B cell (primary cell): ENCODE data around the gene PRUNE2. TPM values are rescaled to one million over a fixed set of nuclear protein-coding genes. Genes with fewer than 3 reads are reported as not detected.

ENCODE experiments used
- ATAC-seq: fragments of 200-7000 bp; cut with Tn5 transposase; one replicate; pipeline ENCODE4 v1.10.0; 2021; ENCODE audit warnings: low read depth, mild to moderate bottlenecking, moderate number of reproducible peaks, moderate library complexity
- CTCF ChIA-PET: fragments of 350-600 bp; sonication (Branson Sonifier 250); formaldehyde crosslinking; loops from one replicate; lab custom pipeline; 2021; ENCODE audit warnings: antibody characterized with exemption, inconsistent platforms; lab: Charles Lee
- POLR2A ChIA-PET: fragments of 350-600 bp; sonication (Branson Sonifier 250); formaldehyde crosslinking; loops from one replicate; lab custom pipeline; 2021; ENCODE audit warnings: antibody characterized with exemption; lab: Charles Lee
- DNase-seq: peaks from one replicate; pipeline ENCODE4 v3.0.0; 2013
- H2AFZ ChIP-seq: 2 replicates; pipeline ENCODE4 v1.6.1; 2012; ENCODE audit warnings: mild to moderate bottlenecking, low read depth, low read length; ENCODE audit not compliant: insufficient read depth, poor library complexity, severe bottlenecking
- H3K27ac ChIP-seq, 2 donors: 1 replicate in 1 of 2; 2 replicates in 1 of 2; pipeline ENCODE4 v1.5.1; 2012 to 2013; ENCODE audit warnings: low read length in 2 of 2, mild to moderate bottlenecking in 2 of 2, moderate library complexity in 1 of 2
- H3K27me3 ChIP-seq, 4 experiments: fragments of 200-600 bp in 1 of 4; sonication (generic) in 1 of 4; replicated peaks in 1 of 4; 1 replicate in 2 of 4; 2 replicates in 2 of 4; pipeline versions ENCODE4 v1.6.1 to v1.7.0; 2013 to 2016; ENCODE audit warnings: low read length in 3 of 4, mild to moderate bottlenecking in 2 of 4, mixed read lengths in 1 of 4, moderate library complexity in 1 of 4; ENCODE audit not compliant: insufficient read depth in 4 of 4, control insufficient read depth in 3 of 4; ENCODE audit errors: control extremely low read depth in 1 of 4
- H3K36me3 ChIP-seq, 2 experiments: replicated peaks in 1 of 2; 1 replicate in 1 of 2; 2 replicates in 1 of 2; pipeline versions ENCODE4 v1.6.1 to v1.7.1; 2013; ENCODE audit warnings: low read length in 1 of 2; ENCODE audit not compliant: insufficient read depth in 2 of 2, control insufficient read depth in 1 of 2; ENCODE audit errors: control extremely low read depth in 1 of 2, extremely low read depth in 1 of 2
- H3K4me1 ChIP-seq, 2 donors: fragments of 200-600 bp in 1 of 2; sonication (generic) in 1 of 2; 1 replicate in 1 of 2; 2 replicates in 1 of 2; pipeline versions ENCODE4 v1.5.1 to v1.6.1; 2013 to 2017; ENCODE audit warnings: low read length in 2 of 2; ENCODE audit not compliant: control insufficient read depth in 2 of 2, insufficient read depth in 2 of 2
- H3K4me2 ChIP-seq: replicated peaks from 2 replicates; pipeline ENCODE3; 2012; ENCODE audit warnings: mild to moderate bottlenecking, low read depth, low read length; ENCODE audit not compliant: poor library complexity, severe bottlenecking
- H3K4me3 ChIP-seq, 5 experiments: fragments of 200-600 bp in 1 of 5; sonication (generic) in 1 of 5; 1 replicate in 3 of 5; 2 replicates in 2 of 5; pipeline versions ENCODE4 v1.5.1 to v1.7.0; 2011 to 2016; ENCODE audit warnings: low read length in 4 of 5, mild to moderate bottlenecking in 4 of 5, low read depth in 2 of 5, control low read depth in 1 of 5, moderate library complexity in 1 of 5; ENCODE audit not compliant: insufficient read depth in 1 of 5; ENCODE audit errors: control extremely low read depth in 1 of 5, extremely low read depth in 1 of 5
- H3K79me2 ChIP-seq: fragments of 200-600 bp; sonication (generic); one replicate; pipeline ENCODE4 v1.6.0; 2016; ENCODE audit warnings: low read length; ENCODE audit not compliant: control insufficient read depth, insufficient read depth
- H3K9ac ChIP-seq: fragments of 200-600 bp; sonication (generic); 2 replicates; pipeline ENCODE4 v1.6.1; 2017; ENCODE audit warnings: mild to moderate bottlenecking, low read length, moderate library complexity
- H3K9me3 ChIP-seq, 3 donors: one replicate each; pipeline versions ENCODE4 v1.6.1 to v1.7.1; 2013; ENCODE audit warnings: low read length in 2 of 3; ENCODE audit not compliant: control insufficient read depth in 2 of 3, insufficient read depth in 1 of 3; ENCODE audit errors: control extremely low read depth in 1 of 3
- H4K20me1 ChIP-seq: 2 replicates; pipeline ENCODE4 v1.6.0; 2012; ENCODE audit warnings: mild to moderate bottlenecking, low read length; ENCODE audit not compliant: insufficient read depth, control insufficient read depth, poor library complexity, severe bottlenecking
- H3K27ac Mint-ChIP-seq: one replicate; pipeline ENCODE4 v1.8.0; 2021; ENCODE audit warnings: mixed read lengths
- H3K27me3 Mint-ChIP-seq: one replicate; pipeline ENCODE4 v1.8.0; 2021; ENCODE audit warnings: mixed read lengths
- H3K4me1 Mint-ChIP-seq: one replicate; pipeline ENCODE4 v1.8.0; 2021; ENCODE audit warnings: mixed read lengths
- H3K4me3 Mint-ChIP-seq: one replicate; pipeline ENCODE4 v1.8.0; 2021; ENCODE audit warnings: mixed read lengths
- H3K9me3 Mint-ChIP-seq: one replicate; pipeline ENCODE4 v1.8.0; 2022; ENCODE audit warnings: mixed read lengths; ENCODE audit not compliant: insufficient read depth
- CTCF ChIP-seq: fragments of 200-600 bp; IDR thresholded peaks from one replicate; pipeline ENCODE4 v1.8.0; 2022; ENCODE audit warnings: antibody characterized with exemption, mild to moderate bottlenecking
- EZH2 ChIP-seq: IDR thresholded peaks from 2 replicates; pipeline ENCODE4 v1.6.1; 2012; ENCODE audit warnings: borderline replicate concordance, low read depth, mild to moderate bottlenecking, moderate library complexity, low read length; ENCODE audit not compliant: insufficient read depth, poor library complexity, severe bottlenecking
- WGBS: methylation state at CpG from one replicate; pipeline ENCODE4 v1.1.5; 2013; ENCODE audit warnings: missing lambda C conversion rate; ENCODE audit not compliant: insufficient coverage; 5-methylcytosine and 5-hydroxymethylcytosine counted together
- intact Hi-C: fragments of 100-400 bp; cut with micrococcal nuclease; formaldehyde crosslinking; loops from one replicate; pipeline ENCODE4 v1.10.0; 2022
- polyA plus RNA-seq: library from polyadenylated mRNA; depleted of rRNA; stranded (reverse); fragments of >200 nt; gene quantifications from 2 replicates; pipeline ENCODE4 v1.2.3, GENCODE V29; 2012
- total RNA-seq, 2 donors: library from RNA; stranded (reverse); fragments of 120-200 nt in 1 of 2; gene quantifications; 1 replicate in 1 of 2; 2 replicates in 1 of 2; pipeline versions ENCODE4 v1.2.3 to v1.2.4, GENCODE V29; 2013 to 2022

The PRUNE2 gene
- total and polyA plus RNA-seq, 2 donors (not counting 1 experiment from before 2014, with no cell fraction given): 0.12 TPM; not detected in 1

GRCh38 chr9:76894198-76894597 is 11.7 kb downstream of the PRUNE2 start:
- Histone ChIP-seq H3K36me3 (no peaks in the 10 kb centered on the region), H3K27me3 (no peaks in the 10 kb centered on the region), H4K20me1 (no peaks in the 10 kb centered on the region), H3K9me3 (no peaks in the 10 kb centered on the region), H3K79me2 (no peaks in the 10 kb centered on the region), H3K27ac (no peak overlapping the region), H3K4me3 (no peak overlapping the region), H2AFZ (no peak overlapping the region), H3K4me2 (no peak overlapping the region), H3K4me1 (no peaks in the 10 kb centered on the region), H3K9ac (no peak overlapping the region)
- peaks cover 3% of the 10 kb centered on the region for H3K4me1 Mint-ChIP-seq
- ChIA-PET POLR2A (no interaction called here), CTCF (no interaction called here)
- ATAC-seq (no peak), DNase-seq (no peak)
- no peak overlapping the region for H3K4me3 Mint-ChIP-seq
- no peak for TF ChIP-seq CTCF
- no peak for TF ChIP-seq EZH2
- H3K27ac Mint-ChIP-seq: no peak overlapping the region
- intact Hi-C loops: no loop called here
- 76% methylated on average over 3 of the region's 5 CpGs for WGBS
- H3K27me3 Mint-ChIP-seq: peaks cover 18% of the 10 kb centered on the region
- H3K9me3 Mint-ChIP-seq: no peaks in the 10 kb centered on the region

- no peak overlapping the region for H3K27ac ChIP-seq
- ChIA-PET CTCF (no interaction called here), POLR2A (no interaction called here)
- H3K79me2 ChIP-seq: no peaks in the 10 kb centered on the region
- H3K4me3 Mint-ChIP-seq: no peak overlapping the region
- H3K9me3 Mint-ChIP-seq: no peaks in the 10 kb centered on the region
- no peaks in the 10 kb centered on the region for H3K36me3 ChIP-seq
- no peak overlapping the region for H3K4me3 ChIP-seq
- peaks cover 15% of the 10 kb centered on the region for H3K27me3 Mint-ChIP-seq
- intact Hi-C loops: no loop called here
- no peaks in the 10 kb centered on the region for H4K20me1 ChIP-seq
- TF ChIP-seq CTCF (no peak), EZH2 (no peak)
- WGBS: 67% methylated on average over 3 of the region's 4 CpGs
- H3K4me1 ChIP-seq: no peaks in the 10 kb centered on the region
- ATAC-seq (no peak), DNase-seq (no peak)
- H3K9me3 ChIP-seq: no peaks in the 10 kb centered on the region
- no peak overlapping the region for H3K9ac ChIP-seq
- no peak overlapping the region for H3K27ac Mint-ChIP-seq
- peaks cover 3% of the 10 kb centered on the region for H3K4me1 Mint-ChIP-seq
- no peak overlapping the region for H2AFZ ChIP-seq
- no peaks in the 10 kb centered on the region for H3K27me3 ChIP-seq
- H3K4me2 ChIP-seq: no peak overlapping the region
Measured at GRCh38 chr9:76893395-76893932, 12.4 kb downstream of the PRUNE2 start.
